Sigmoid colon (tissue), 7 donors: ENCODE data around the gene CPZ. TPM values are rescaled to one million over a fixed set of nuclear protein-coding genes. Genes with fewer than 3 reads are reported as not detected.

Experiments
- DNase-seq: peaks from one replicate; pipeline ENCODE4 v3.0.0-alpha.2; 2019
- H3K27ac ChIP-seq, 4 donors: fragments of 200-600 bp; sonication (generic); one replicate each; pipeline ENCODE4 v1.5.1; 2016 to 2019; ENCODE audit warnings: mild to moderate bottlenecking in 1 of 4
- H3K27me3 ChIP-seq, 3 donors: fragments of 200-600 bp; sonication (generic); one replicate each; pipeline ENCODE4 v1.5.1; 2019; ENCODE audit warnings: mild to moderate bottlenecking in 1 of 3
- H3K36me3 ChIP-seq, 4 donors: fragments of 200-600 bp; sonication (generic); one replicate each; pipeline ENCODE4 v1.5.1; 2016 to 2019
- H3K4me1 ChIP-seq, 4 donors: fragments of 200-600 bp; sonication (generic); one replicate each; pipeline ENCODE4 v1.5.1; 2017 to 2019
- H3K4me3 ChIP-seq, 4 donors: fragments of 200-600 bp; sonication (generic); one replicate each; pipeline ENCODE4 v1.5.1; 2017 to 2019; ENCODE audit warnings: mild to moderate bottlenecking in 2 of 4, moderate library complexity in 1 of 4
- H3K9me3 ChIP-seq, 4 donors: fragments of 200-600 bp in 3 of 4; sonication (generic) in 3 of 4; one replicate each; pipeline versions ENCODE4 v1.5.1 to v1.6.1; 2013 to 2019
- EP300 ChIP-seq, 4 donors: sonication (generic); formaldehyde crosslinking; IDR thresholded peaks; one replicate each; pipeline ENCODE4 v1.6.1; 2017; ENCODE audit warnings: antibody characterized with exemption in 4 of 4
- POLR2A ChIP-seq, 2 donors: fragments of 450-650 bp; IDR thresholded peaks; one replicate each; pipeline ENCODE4 v1.6.1; 2016; ENCODE audit warnings: antibody characterized with exemption in 2 of 2, mild to moderate bottlenecking in 2 of 2, moderate library complexity in 2 of 2
- POLR2AphosphoS5 ChIP-seq, 4 donors: sonication (generic); formaldehyde crosslinking; IDR thresholded peaks; one replicate each; pipeline ENCODE4 v1.6.1; 2017; ENCODE audit warnings: antibody characterized with exemption in 4 of 4
- WGBS, 2 donors: extraction: QIAGEN DNeasy Blood & Tissue Kit; methylation state at CpG; one replicate each; pipeline ENCODE4 v1.1.7; 2013; 5-methylcytosine and 5-hydroxymethylcytosine counted together
- intact Hi-C: fragments of 100-400 bp; cut with DNase I; formaldehyde crosslinking; loops from one replicate; pipeline ENCODE4 v1.15.1; 2023
- polyA plus RNA-seq, 3 donors: library from polyadenylated mRNA; stranded (reverse); fragments of 200-250 nt; gene quantifications; one replicate each; pipeline ENCODE4 v1.2.3, GENCODE V29; 2013
- total RNA-seq, 4 donors: library from RNA; depleted of rRNA; stranded (reverse); fragments of >200 nt; gene quantifications; one replicate each; pipeline ENCODE4 v1.1.0, GENCODE V29; 2016
- TF ChIP-seq, protein P1 (sequence below), 4 experiments: fragments of 450-650 bp in 3 of 4; fragments of 200-600 bp in 1 of 4; IDR thresholded peaks; one replicate each; pipeline ENCODE4 v1.5.1; 2016 to 2019; ENCODE audit warnings: antibody characterized with exemption in 4 of 4, mild to moderate bottlenecking in 3 of 4, moderate library complexity in 2 of 4
- donor health status: healthy with polysubstance abuse.
- donor health status: Bipolar disorder and iron deficiency.
- donor health status: healthy.

Gene CPZ
- total and polyA plus RNA-seq, 7 donors: 0.46 to 8.3 (median 1.8) TPM

DNA sequence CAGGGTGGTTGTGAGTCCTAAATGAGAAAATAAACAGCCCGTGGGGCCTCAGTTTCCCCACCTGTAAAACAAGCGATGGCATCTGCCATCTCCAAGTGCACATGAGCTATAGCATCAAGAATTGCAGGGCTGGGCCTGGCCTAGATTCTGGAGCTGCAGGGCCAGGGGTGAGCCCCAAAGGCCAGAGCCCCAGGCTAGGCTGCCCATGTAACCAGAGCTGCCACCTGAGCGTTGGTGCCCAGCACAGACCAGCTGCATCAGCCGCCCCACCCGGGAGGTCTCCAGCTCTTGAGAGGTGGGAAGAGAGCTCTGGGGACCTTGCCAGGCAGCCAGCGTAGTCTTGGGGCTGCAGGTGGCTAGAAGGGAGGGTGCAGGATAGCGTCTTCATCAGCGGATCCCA lies 39.3 kb upstream of the CPZ start:
- H3K27me3 ChIP-seq: no peaks in the 10 kb centered on the region
- 86 to 87% methylated on average over 8 of the region's 8 CpGs for WGBS, 2 donors
- H3K9me3 ChIP-seq: no peaks in the 10 kb centered on the region
- no peak overlapping the region for H3K27ac ChIP-seq
- no peak overlapping the region for H3K4me3 ChIP-seq
- no peak for TF ChIP-seq EP300 (IDR thresholded peaks at IDR 0.05)
- TF ChIP-seq, protein P1, sequence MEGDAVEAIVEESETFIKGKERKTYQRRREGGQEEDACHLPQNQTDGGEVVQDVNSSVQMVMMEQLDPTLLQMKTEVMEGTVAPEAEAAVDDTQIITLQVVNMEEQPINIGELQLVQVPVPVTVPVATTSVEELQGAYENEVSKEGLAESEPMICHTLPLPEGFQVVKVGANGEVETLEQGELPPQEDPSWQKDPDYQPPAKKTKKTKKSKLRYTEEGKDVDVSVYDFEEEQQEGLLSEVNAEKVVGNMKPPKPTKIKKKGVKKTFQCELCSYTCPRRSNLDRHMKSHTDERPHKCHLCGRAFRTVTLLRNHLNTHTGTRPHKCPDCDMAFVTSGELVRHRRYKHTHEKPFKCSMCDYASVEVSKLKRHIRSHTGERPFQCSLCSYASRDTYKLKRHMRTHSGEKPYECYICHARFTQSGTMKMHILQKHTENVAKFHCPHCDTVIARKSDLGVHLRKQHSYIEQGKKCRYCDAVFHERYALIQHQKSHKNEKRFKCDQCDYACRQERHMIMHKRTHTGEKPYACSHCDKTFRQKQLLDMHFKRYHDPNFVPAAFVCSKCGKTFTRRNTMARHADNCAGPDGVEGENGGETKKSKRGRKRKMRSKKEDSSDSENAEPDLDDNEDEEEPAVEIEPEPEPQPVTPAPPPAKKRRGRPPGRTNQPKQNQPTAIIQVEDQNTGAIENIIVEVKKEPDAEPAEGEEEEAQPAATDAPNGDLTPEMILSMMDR (IDR thresholded peaks at IDR 0.05): no peak
- TF ChIP-seq POLR2AphosphoS5 (IDR thresholded peaks at IDR 0.05): no peak
- no peak for TF ChIP-seq POLR2A (IDR thresholded peaks at IDR 0.05)
- DNase-seq: no peak
- H3K4me1 ChIP-seq: no peaks in the 10 kb centered on the region
- intact Hi-C loops: no loop called here
- H3K36me3 ChIP-seq: no peaks in the 10 kb centered on the region

DNA sequence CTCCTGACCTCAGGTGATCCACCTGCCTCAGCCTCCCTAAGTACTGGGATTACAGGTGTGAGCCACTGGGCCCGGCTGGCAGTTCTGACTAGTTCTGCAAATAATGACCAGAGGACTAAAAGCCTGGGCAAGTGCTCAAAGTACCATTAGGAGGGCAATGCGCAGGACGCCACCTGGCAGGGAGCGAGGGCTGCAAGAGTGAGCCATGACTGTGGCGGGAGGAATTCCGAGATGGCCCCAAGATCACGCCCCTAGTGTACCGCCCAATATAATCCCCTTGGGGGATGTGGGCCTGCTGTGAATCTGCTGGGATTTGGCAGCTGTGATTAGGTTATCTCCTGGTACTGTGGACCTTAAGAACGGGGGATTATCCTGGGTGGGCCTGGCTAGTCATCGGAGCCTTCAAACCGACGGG lies 38.6 kb upstream of the CPZ start:
- DNase-seq: peak; percentile 46

DNA sequence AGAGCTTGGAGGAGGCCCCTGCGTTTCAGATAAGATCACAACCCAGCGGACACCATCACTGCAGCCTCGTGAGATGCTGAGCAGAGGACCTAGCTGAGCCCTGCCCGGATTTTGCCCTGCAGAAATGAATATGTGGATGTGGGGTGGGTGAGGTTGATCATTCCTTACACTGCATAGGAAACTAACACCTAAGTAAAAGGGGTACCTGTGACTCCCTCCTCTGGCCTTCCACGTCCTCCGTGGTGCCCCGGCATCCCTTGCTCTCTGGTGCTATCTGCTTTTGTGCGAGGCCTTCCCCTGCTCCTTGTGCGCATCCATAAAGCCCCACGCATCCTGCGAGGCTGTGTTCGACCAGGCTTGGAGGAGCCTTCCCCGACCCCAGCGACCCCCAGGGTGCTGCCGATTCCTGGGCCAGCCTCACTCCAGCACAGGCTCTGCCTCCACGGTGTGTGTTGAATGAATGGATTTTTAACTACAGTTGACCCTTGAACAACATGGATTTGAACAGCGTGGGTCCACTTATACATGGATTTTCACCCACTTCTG lies 37.9 kb upstream of the CPZ start:
- Histone ChIP-seq H3K36me3 (no peaks in the 10 kb centered on the region), H3K9me3 (no peaks in the 10 kb centered on the region), H3K4me3 (no peak overlapping the region), H3K27me3 (no peaks in the 10 kb centered on the region), H3K27ac (no peak overlapping the region), H3K4me1 (no peaks in the 10 kb centered on the region)
- 86 to 89% methylated on average over 17 of the region's 17 CpGs for whole genome bisulfite sequencing, 2 donors
- TF ChIP-seq, protein P1 (IDR thresholded peaks at IDR 0.05): no peak
- TF ChIP-seq EP300 (IDR thresholded peaks at IDR 0.05): no peak
- no peak for TF ChIP-seq POLR2A (IDR thresholded peaks at IDR 0.05)
- no peak for TF ChIP-seq POLR2AphosphoS5 (IDR thresholded peaks at IDR 0.05)
- intact Hi-C loops: no loop called here
- DNase-seq: peak; percentile 56

More for the DNA sequence above, 38.6 kb upstream of the CPZ start:
- intact Hi-C loops: no loop called here
- Histone ChIP-seq H3K4me3 (no peak overlapping the region), H3K27ac (no peak overlapping the region), H3K36me3 (no peaks in the 10 kb centered on the region), H3K27me3 (no peaks in the 10 kb centered on the region), H3K4me1 (no peaks in the 10 kb centered on the region), H3K9me3 (no peaks in the 10 kb centered on the region)
- TF ChIP-seq POLR2AphosphoS5 (IDR thresholded peaks at IDR 0.05) (no peak), POLR2A (IDR thresholded peaks at IDR 0.05) (no peak), EP300 (IDR thresholded peaks at IDR 0.05) (no peak)
- TF ChIP-seq, protein P1 (IDR thresholded peaks at IDR 0.05): no peak
- 81 to 84% methylated on average over 12 of the region's 12 CpGs for WGBS, 2 donors

DNA sequence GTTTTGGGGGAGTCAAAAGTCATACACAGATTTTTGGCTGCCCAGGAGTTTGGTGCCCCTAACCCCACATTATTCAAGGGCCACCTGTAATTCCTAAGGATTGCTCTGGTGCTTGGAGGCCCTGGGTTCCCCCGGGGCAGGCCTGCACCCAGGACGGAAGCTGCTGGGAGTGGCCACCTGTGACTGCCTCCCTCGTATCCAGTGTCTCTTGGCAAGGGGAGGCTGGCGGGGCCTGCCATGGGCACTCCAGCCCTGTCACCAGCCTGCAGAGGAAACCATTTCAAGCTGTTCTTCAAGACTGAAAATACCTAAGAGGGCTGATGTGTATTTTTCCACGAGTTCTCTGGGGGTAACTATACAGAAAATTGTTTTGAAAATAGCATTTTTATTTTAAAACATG lies 36.8 kb upstream of the CPZ start:
- TF ChIP-seq POLR2A (IDR thresholded peaks at IDR 0.05) (no peak), EP300 (IDR thresholded peaks at IDR 0.05) (no peak), POLR2AphosphoS5 (IDR thresholded peaks at IDR 0.05) (no peak)
- TF ChIP-seq, protein P1 (IDR thresholded peaks at IDR 0.05): no peak
- no peak for DNase-seq
- WGBS, 2 donors: 61 to 80% methylated on average over 5 of the region's 5 CpGs
- Histone ChIP-seq H3K27me3 (no peaks in the 10 kb centered on the region), H3K4me3 (no peak overlapping the region), H3K36me3 (no peaks in the 10 kb centered on the region), H3K9me3 (no peaks in the 10 kb centered on the region), H3K4me1 (no peaks in the 10 kb centered on the region), H3K27ac (no peak overlapping the region)
- intact Hi-C loops: no loop called here
